H9 (cell line): ENCODE measurements around the gene MYBPC3. TPM values are rescaled to one million over a fixed set of nuclear protein-coding genes. Genes with fewer than 3 reads are reported as not detected.

Experiments
- DNase-seq: peaks from one replicate; pipeline ENCODE4 v3.0.0-alpha.2; 2017
- H2AFZ ChIP-seq: one replicate; pipeline ENCODE4 v1.6.1; 2013; ENCODE audit warnings: mild to moderate bottlenecking, low read length, control low read depth, moderate library complexity
- H2AK5ac ChIP-seq: 2 replicates; pipeline ENCODE4 v1.6.1; 2013; ENCODE audit warnings: low read length, control low read depth, mixed read lengths; ENCODE audit not compliant: insufficient read length
- H2BK120ac ChIP-seq: one replicate; pipeline ENCODE4 v1.6.1; 2013; ENCODE audit warnings: low read depth, mild to moderate bottlenecking, low read length, control low read depth, inconsistent platforms; ENCODE audit not compliant: poor library complexity, severe bottlenecking
- H2BK12ac ChIP-seq: 2 replicates; pipeline ENCODE4 v1.6.1; 2013; ENCODE audit warnings: low read length, control low read depth, mixed read lengths, low read depth; ENCODE audit not compliant: insufficient read length
- H2BK15ac ChIP-seq: 2 replicates; pipeline ENCODE4 v1.6.1; 2013; ENCODE audit warnings: low read depth, low read length, control low read depth
- H2BK20ac ChIP-seq: one replicate; pipeline ENCODE4 v1.6.1; 2013; ENCODE audit warnings: low read depth, mild to moderate bottlenecking, low read length, control low read depth, inconsistent platforms; ENCODE audit not compliant: poor library complexity, severe bottlenecking
- H2BK5ac ChIP-seq: 2 replicates; pipeline ENCODE4 v1.6.1; 2013; ENCODE audit warnings: low read length, control low read depth, mixed read lengths; ENCODE audit not compliant: insufficient read length
- H3K14ac ChIP-seq: 2 replicates; pipeline ENCODE4 v1.6.1; 2013; ENCODE audit warnings: low read length, control low read depth; ENCODE audit not compliant: insufficient read depth
- H3K18ac ChIP-seq: 2 replicates; pipeline ENCODE4 v1.6.1; 2013; ENCODE audit warnings: low read depth, mild to moderate bottlenecking, mixed read lengths, low read length, control low read depth; ENCODE audit not compliant: insufficient read length
- H3K23ac ChIP-seq: 2 replicates; pipeline ENCODE4 v1.6.1; 2013; ENCODE audit warnings: low read length, control low read depth, mixed read lengths, low read depth; ENCODE audit not compliant: insufficient read length
- H3K23me2 ChIP-seq: 2 replicates; pipeline ENCODE4 v1.6.1; 2013; ENCODE audit warnings: low read depth, mild to moderate bottlenecking, mixed read lengths, low read length, control low read depth; ENCODE audit not compliant: insufficient read length, poor library complexity, severe bottlenecking
- H3K27ac ChIP-seq: 2 replicates; pipeline ENCODE4 v1.5.1; 2013; ENCODE audit warnings: low read length, control low read depth, mixed read lengths, low read depth; ENCODE audit not compliant: insufficient read length
- H3K27me3 ChIP-seq: 2 replicates; pipeline ENCODE4 v1.6.1; 2013; ENCODE audit warnings: low read length, control low read depth, inconsistent platforms; ENCODE audit not compliant: insufficient read depth
- H3K4ac ChIP-seq: 2 replicates; pipeline ENCODE4 v1.6.1; 2013; ENCODE audit warnings: low read depth, mild to moderate bottlenecking, control low read depth, inconsistent platforms, low read length, moderate library complexity
- H3K4me1 ChIP-seq: 2 replicates; pipeline ENCODE4 v1.6.1; 2013; ENCODE audit warnings: low read length, control low read depth, inconsistent platforms; ENCODE audit not compliant: insufficient read depth
- H3K4me2 ChIP-seq: 2 replicates; pipeline ENCODE4 v1.6.1; 2013; ENCODE audit warnings: low read length, control low read depth, mixed read lengths; ENCODE audit not compliant: insufficient read length, insufficient read depth
- H3K56ac ChIP-seq: 2 replicates; pipeline ENCODE4 v1.6.1; 2013; ENCODE audit warnings: low read depth, mild to moderate bottlenecking, mixed read lengths, low read length, control low read depth; ENCODE audit not compliant: insufficient read length
- H3K79me1 ChIP-seq: 2 replicates; pipeline ENCODE4 v1.6.1; 2013; ENCODE audit warnings: low read depth, mild to moderate bottlenecking, moderate library complexity, low read length, control low read depth, inconsistent platforms; ENCODE audit not compliant: insufficient read depth, poor library complexity, severe bottlenecking
- H3K79me2 ChIP-seq: 2 replicates; pipeline ENCODE4 v1.6.1; 2013; ENCODE audit warnings: low read length, control low read depth, inconsistent platforms; ENCODE audit not compliant: insufficient read depth
- H3K9ac ChIP-seq: 2 replicates; pipeline ENCODE4 v1.6.1; 2013; ENCODE audit warnings: low read length, control low read depth, mixed read lengths; ENCODE audit not compliant: insufficient read length; ENCODE audit errors: extremely low read depth
- H3K9me3 ChIP-seq: one replicate; pipeline ENCODE4 v1.6.1; 2013; ENCODE audit warnings: low read depth, low read length, inconsistent platforms; ENCODE audit not compliant: control insufficient read depth
- H3T11ph ChIP-seq: one replicate; pipeline ENCODE4 v1.6.1; 2013; ENCODE audit warnings: mild to moderate bottlenecking, low read length, control low read depth, inconsistent platforms
- H4K20me1 ChIP-seq: one replicate; pipeline ENCODE4 v1.6.1; 2013; ENCODE audit not compliant: control insufficient read depth, insufficient read length, insufficient read depth
- H4K5ac ChIP-seq: 2 replicates; pipeline ENCODE4 v1.6.1; 2013; ENCODE audit warnings: low read depth, mild to moderate bottlenecking, mixed read lengths, low read length, control low read depth; ENCODE audit not compliant: insufficient read length
- H4K8ac ChIP-seq: replicated peaks from 2 replicates; pipeline ENCODE4 v1.6.1; 2013; ENCODE audit warnings: low read length, control low read depth, mixed read lengths, low read depth; ENCODE audit not compliant: insufficient read length
- H4K91ac ChIP-seq: 2 replicates; pipeline ENCODE4 v1.6.1; 2013; ENCODE audit warnings: low read depth, mild to moderate bottlenecking, moderate library complexity, mixed read lengths, low read length, control low read depth; ENCODE audit not compliant: insufficient read length
- H3K27ac Mint-ChIP-seq, 3 experiments: 2 replicates in 2 of 3; 3 replicates in 1 of 3; pipeline ENCODE4 v1.8.0; 2020 to 2021; ENCODE audit warnings: mixed read lengths in 3 of 3, mild to moderate bottlenecking in 1 of 3, moderate library complexity in 1 of 3
- H3K27me3 Mint-ChIP-seq: 2 replicates; pipeline ENCODE4 v1.8.0; 2021; ENCODE audit warnings: low read depth, mild to moderate bottlenecking, moderate library complexity, mixed read lengths
- H3K36me3 Mint-ChIP-seq, 3 experiments: 2 replicates in 2 of 3; 3 replicates in 1 of 3; pipeline ENCODE4 v1.8.0; 2020 to 2021; ENCODE audit warnings: low read depth in 3 of 3, mixed read lengths in 3 of 3; ENCODE audit not compliant: insufficient read depth in 1 of 3
- H3K4me1 Mint-ChIP-seq, 2 experiments: 2 replicates each; pipeline ENCODE4 v1.8.0; 2020; ENCODE audit warnings: mixed read lengths in 2 of 2
- H3K4me3 Mint-ChIP-seq, 2 experiments: 2 replicates in 1 of 2; 3 replicates in 1 of 2; pipeline ENCODE4 v1.8.0; 2020 to 2021; ENCODE audit warnings: mild to moderate bottlenecking in 2 of 2, mixed read lengths in 2 of 2, moderate library complexity in 1 of 2
- H3K9me3 Mint-ChIP-seq, 2 experiments: 2 replicates in 1 of 2; 3 replicates in 1 of 2; pipeline ENCODE4 v1.8.0; 2020; ENCODE audit warnings: mild to moderate bottlenecking in 2 of 2, mixed read lengths in 2 of 2, moderate library complexity in 1 of 2
- CTCF ChIP-seq: fragments of 200-600 bp; sonication (generic); conservative IDR thresholded peaks from 3 replicates; pipeline ENCODE4 v1.8.0; 2021; ENCODE audit warnings: antibody characterized with exemption, mild to moderate bottlenecking
- WGBS: extraction: QIAGEN DNeasy Blood & Tissue Kit; methylation state at CpG from one replicate; pipeline ENCODE4 v1.1.7; 2013; ENCODE audit warnings: missing lambda C conversion rate, low lambda C conversion rate, mixed read lengths; ENCODE audit not compliant: insufficient read length; ENCODE audit errors: extremely low coverage; 5-methylcytosine and 5-hydroxymethylcytosine counted together
- total RNA-seq: library from RNA; stranded (reverse); gene quantifications from 2 replicates; pipeline ENCODE4 v1.2.1, GENCODE V29; 2021

The MYBPC3 gene
- total RNA-seq, 1 experiment from 2014 or later: not detected

GRCh38 chr11:47328449-47329390 lies 23.8 kb downstream of the MYBPC3 start:
- H3K18ac ChIP-seq: no peak overlapping the region
- H4K91ac ChIP-seq: no peak overlapping the region
- H3K79me2 ChIP-seq: no peaks in the 10 kb centered on the region
- no peaks in the 10 kb centered on the region for H3K4me1 ChIP-seq
- H2BK5ac ChIP-seq: no peak overlapping the region
- H3K4me3 Mint-ChIP-seq: no peak overlapping the region
- H3K9ac ChIP-seq: no peak overlapping the region
- H3K27ac Mint-ChIP-seq: peak overlapping the region in 2 of 3 experiments; percentile 9 to 28; a peak in 2 of 7 replicates
- no peaks in the 10 kb centered on the region for H3K9me3 Mint-ChIP-seq
- no peaks in the 10 kb centered on the region for H3K4me1 Mint-ChIP-seq
- no peak overlapping the region for H3T11ph ChIP-seq
- H3K27me3 ChIP-seq: no peaks in the 10 kb centered on the region
- H3K14ac ChIP-seq: no peak overlapping the region
- H2BK120ac ChIP-seq: no peak overlapping the region
- H2AFZ ChIP-seq: no peak overlapping the region
- H2BK12ac ChIP-seq: no peak overlapping the region
- no peak overlapping the region for H2BK20ac ChIP-seq
- no peak overlapping the region for H3K23ac ChIP-seq
- no peak overlapping the region for H3K4me2 ChIP-seq
- peaks cover 4 to 37% (median 28%) of the 10 kb centered on the region in 3 experiments; a peak in 5 of 7 replicates for H3K36me3 Mint-ChIP-seq
- H3K23me2 ChIP-seq: no peaks in the 10 kb centered on the region
- no peak overlapping the region for H3K4ac ChIP-seq
- H3K27me3 Mint-ChIP-seq: no peaks in the 10 kb centered on the region
- no peak overlapping the region for H2AK5ac ChIP-seq
- no peaks in the 10 kb centered on the region for H4K20me1 ChIP-seq
- TF ChIP-seq CTCF: no peak
- H2BK15ac ChIP-seq: no peak overlapping the region
- H3K9me3 ChIP-seq: no peaks in the 10 kb centered on the region
- H3K27ac ChIP-seq: no peak overlapping the region
- no peaks in the 10 kb centered on the region for H3K79me1 ChIP-seq
- no peak overlapping the region for H4K8ac ChIP-seq
- H3K56ac ChIP-seq: no peak overlapping the region
- no peak for DNase-seq
- no peak overlapping the region for H4K5ac ChIP-seq
- WGBS: no CpG with 5 or more reads among the region's 29 CpGs
